B cell (primary cell): Measurements from ENCODE around the gene PP2D1.

ENCODE experiments used
- EZH2 ChIP-seq: IDR thresholded peaks from 2 replicates; pipeline ENCODE4 v1.6.1; 2012; ENCODE audit warnings: borderline replicate concordance, low read depth, mild to moderate bottlenecking, moderate library complexity, low read length; ENCODE audit not compliant: insufficient read depth, poor library complexity, severe bottlenecking
- TF ChIP-seq, protein P1 (sequence below): fragments of 200-600 bp; IDR thresholded peaks from one replicate; pipeline ENCODE4 v1.8.0; 2022; ENCODE audit warnings: antibody characterized with exemption, mild to moderate bottlenecking

DNA sequence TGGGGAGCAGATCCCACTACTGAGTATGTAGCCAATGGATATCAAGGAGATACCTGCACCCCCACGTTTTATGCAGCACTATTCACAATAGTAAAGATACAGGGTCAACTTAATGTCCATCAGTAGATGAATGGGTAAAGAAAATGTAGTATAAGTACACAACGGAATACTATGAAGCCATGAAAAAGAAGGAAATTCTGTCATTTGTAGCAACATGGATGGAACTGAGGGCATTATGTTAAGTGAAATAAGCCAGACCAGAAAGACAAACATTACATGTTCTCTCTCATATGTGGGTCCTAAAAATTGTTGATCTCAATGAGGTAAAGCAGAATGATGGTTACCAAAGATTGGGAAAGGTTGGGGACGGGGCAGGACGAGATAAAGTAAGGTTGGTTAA, 14.6 kb downstream of the PP2D1 start:
- TF ChIP-seq, protein P1, sequence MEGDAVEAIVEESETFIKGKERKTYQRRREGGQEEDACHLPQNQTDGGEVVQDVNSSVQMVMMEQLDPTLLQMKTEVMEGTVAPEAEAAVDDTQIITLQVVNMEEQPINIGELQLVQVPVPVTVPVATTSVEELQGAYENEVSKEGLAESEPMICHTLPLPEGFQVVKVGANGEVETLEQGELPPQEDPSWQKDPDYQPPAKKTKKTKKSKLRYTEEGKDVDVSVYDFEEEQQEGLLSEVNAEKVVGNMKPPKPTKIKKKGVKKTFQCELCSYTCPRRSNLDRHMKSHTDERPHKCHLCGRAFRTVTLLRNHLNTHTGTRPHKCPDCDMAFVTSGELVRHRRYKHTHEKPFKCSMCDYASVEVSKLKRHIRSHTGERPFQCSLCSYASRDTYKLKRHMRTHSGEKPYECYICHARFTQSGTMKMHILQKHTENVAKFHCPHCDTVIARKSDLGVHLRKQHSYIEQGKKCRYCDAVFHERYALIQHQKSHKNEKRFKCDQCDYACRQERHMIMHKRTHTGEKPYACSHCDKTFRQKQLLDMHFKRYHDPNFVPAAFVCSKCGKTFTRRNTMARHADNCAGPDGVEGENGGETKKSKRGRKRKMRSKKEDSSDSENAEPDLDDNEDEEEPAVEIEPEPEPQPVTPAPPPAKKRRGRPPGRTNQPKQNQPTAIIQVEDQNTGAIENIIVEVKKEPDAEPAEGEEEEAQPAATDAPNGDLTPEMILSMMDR = no peak
- TF ChIP-seq EZH2 = no peak
